Heart left ventricle (tissue), 16 donors: Measurements from ENCODE around the gene PTMS. TPM values are rescaled to one million over a fixed set of nuclear protein-coding genes. Genes with fewer than 3 reads are reported as not detected.
A peak's percentile ranks its signal among the peaks of the same experiment; 100 is the strongest.

Experiments used
- ATAC-seq, 4 donors: fragments of 200-7000 bp; cut with Tn5 transposase; one replicate each; pipeline ENCODE4 v1.9.1; 2020 to 2022; ENCODE audit warnings: moderate library complexity in 4 of 4, mild to moderate bottlenecking in 3 of 4, moderate number of reproducible peaks in 1 of 4
- DNase-seq, 5 donors: peaks; one replicate each; pipeline ENCODE4 v3.0.0-alpha.2; 2020
- H3K27ac ChIP-seq, 12 donors: fragments of 200-600 bp; sonication (generic) in 4 of 12; one replicate each; pipeline versions ENCODE4 v1.5.0 to v1.8.0; 2016 to 2022; ENCODE audit warnings: mild to moderate bottlenecking in 2 of 12
- H3K27me3 ChIP-seq, 9 donors: fragments of 200-600 bp; sonication (generic) in 2 of 9; one replicate each; pipeline versions ENCODE4 v1.5.1 to v1.8.0; 2016 to 2022; ENCODE audit warnings: mild to moderate bottlenecking in 3 of 9
- H3K36me3 ChIP-seq, 9 donors: fragments of 200-600 bp; sonication (generic) in 2 of 9; one replicate each; pipeline versions ENCODE4 v1.5.0 to v1.8.0; 2018 to 2022; ENCODE audit warnings: mild to moderate bottlenecking in 2 of 9
- H3K4me1 ChIP-seq, 12 donors: fragments of 200-600 bp; sonication (generic) in 4 of 12; one replicate each; pipeline versions ENCODE4 v1.5.0 to v1.8.0; 2016 to 2022; ENCODE audit warnings: mild to moderate bottlenecking in 3 of 12
- H3K4me3 ChIP-seq, 12 donors: fragments of 200-600 bp; sonication (generic) in 4 of 12; one replicate each; pipeline versions ENCODE4 v1.5.0 to v1.8.0; 2017 to 2022; ENCODE audit warnings: mild to moderate bottlenecking in 9 of 12, moderate library complexity in 4 of 12
- H3K9me3 ChIP-seq, 12 donors: fragments of 200-600 bp; sonication (generic) in 4 of 12; one replicate each; pipeline versions ENCODE4 v1.5.0 to v1.8.0; 2016 to 2022; ENCODE audit warnings: mild to moderate bottlenecking in 1 of 12
- CTCF ChIP-seq, 12 donors: fragments of 200-600 bp; sonication (generic) in 4 of 12; IDR thresholded peaks; one replicate each; pipeline versions ENCODE4 v1.5.0 to v1.8.0; 2018 to 2022; ENCODE audit warnings: antibody characterized with exemption in 12 of 12, mild to moderate bottlenecking in 5 of 12
- POLR2A ChIP-seq, 2 donors: fragments of 450-650 bp; IDR thresholded peaks; one replicate each; pipeline ENCODE4 v1.6.1; 2017; ENCODE audit warnings: antibody characterized with exemption in 2 of 2, mild to moderate bottlenecking in 2 of 2, moderate library complexity in 2 of 2
- WGBS, 4 donors: extraction: QIAGEN DNeasy Blood & Tissue Kit in 2 of 4; methylation state at CpG; one replicate each; pipeline versions ENCODE4 v1.1.5 to v1.1.7; 2013 to 2018; 5-methylcytosine and 5-hydroxymethylcytosine counted together
- intact Hi-C, 10 donors: fragments of 100-400 bp; cut with DNase I; formaldehyde crosslinking; loops; one replicate each; pipeline versions ENCODE4 v1.11.1 to v1.14.2; 2022
- polyA plus RNA-seq, 2 donors: library from polyadenylated mRNA; stranded (reverse); fragments of 200-250 nt; gene quantifications; one replicate each; pipeline ENCODE4 v1.2.3, GENCODE V29; 2013
- total RNA-seq, 9 donors: library from RNA; depleted of rRNA in 2 of 9; stranded (reverse); fragments of >200 nt in 2 of 9; fragmentation: NEBNext Ultra II Directional in 3 of 9; extraction: Animal tissue kit (Norgen Biotek cat#: 25700) in 3 of 9; gene quantifications; one replicate each; pipeline versions ENCODE4 v1.1.0 to v1.2.4, GENCODE V29; 2016 to 2023
- donor health status: ischemic (EF 13 %, LVEDD 7.1; RV severe dilation, severe dysfunction).
- donor health status: healthy with polysubstance abuse.
- donor health status: DM: no; HTN: yes; CAD: no.
- donor health status: DM: no; HTN: no; CAD: no.
- donor health status: ischemic (EF 25% LVEDD 6.9; RV normal size, moderate dysfunction).
- donor health status: ischemic (EF 25% LVEDD 5.7; RV mildly dilated, moderate dysfunction).
- donor health status: healthy.
- donor health status: DM: yes; HTN: yes; CAD: no.
- donor health status: ischemic (EF 35%, LVEDD 5.7; RV mildly dilated, moderate dysfunction).
- donor health status: nonischemic (EF 11% LVEDD 7.7; RV severe dilation, severe dysfunction).
- donor health status: DM: yes; HTN: yes; CAD: no.
- donor health status: PGD.
- donor health status: ischemic (EF 29% LVEDD 5.4; RV normal size, mild dysfunction).
- donor health status: nonischemic (EF 23%, LVEDD 6.1; RV moderate dilation, normal function).

PTMS gene
- total and polyA plus RNA-seq, 11 donors: 72.9 to 331 (median 138) TPM

- intact Hi-C loops: loop anchor here in 2 of 10 donors (10.0 kb wide), 2 partner anchors 54 to 156 kb away; partner anchors contain the start of genes GPR162 (in 1 of the 2) and P3H3 (in 1 of the 2)
- peak in 2 of 4 donors; percentile 3 to 18 for ATAC-seq
- H3K27ac ChIP-seq: peak overlapping the region in 4 of 12 donors; percentile 13 to 93 (median 39)
- H3K36me3 ChIP-seq: peaks cover 0 to 20% (median 6%) of the 10 kb centered on the region in 9 donors
- H3K4me3 ChIP-seq: no peak overlapping the region
- no peak for DNase-seq
- H3K27me3 ChIP-seq: peaks cover 0 to 27% (median 0%) of the 10 kb centered on the region in 9 donors
- no peaks in the 10 kb centered on the region for H3K9me3 ChIP-seq
- peaks cover 0 to 65% (median 18%) of the 10 kb centered on the region in 12 donors for H3K4me1 ChIP-seq
- 81 to 91% (median 84%) methylated on average over 4 of the region's 4 CpGs for WGBS, 4 donors
- TF ChIP-seq CTCF (IDR thresholded peaks at IDR 0.05) (no peak), POLR2A (IDR thresholded peaks at IDR 0.05) (no peak)
Observed at GRCh38 chr12:6771091-6771495, 4.9 kb downstream of the PTMS start.

- no peak for TF ChIP-seq POLR2A (IDR thresholded peaks at IDR 0.05)
- TF ChIP-seq CTCF (IDR thresholded peaks at IDR 0.05): no peak
- H3K27ac ChIP-seq: peak overlapping the region in 4 of 12 donors; percentile 13 to 93 (median 39)
- peaks cover 0 to 65% (median 18%) of the 10 kb centered on the region in 12 donors for H3K4me1 ChIP-seq
- H3K4me3 ChIP-seq: peak overlapping the region in 1 of 12 donors; percentile 50
- DNase-seq: no peak
- ATAC-seq: peak in 1 of 4 donors; percentile 15
- peaks cover 0 to 27% (median 0%) of the 10 kb centered on the region in 9 donors for H3K27me3 ChIP-seq
- no peaks in the 10 kb centered on the region for H3K9me3 ChIP-seq
- WGBS, 4 donors: 82 to 87% (median 84%) methylated on average over 12 of the region's 12 CpGs
- H3K36me3 ChIP-seq: peaks cover 0 to 20% (median 6%) of the 10 kb centered on the region in 9 donors
- intact Hi-C loops: loop anchor here in 2 of 10 donors (10.0 kb wide), 2 partner anchors 53 to 157 kb away; partner anchors contain the start of genes GPR162 (in 1 of the 2) and P3H3 (in 1 of the 2)
Observed at GRCh38 chr12:6771509-6772330, 5.6 kb downstream of the PTMS start.

GRCh38 chr12:6772331-6772695 lies 6.2 kb downstream of the PTMS start, which contains the start of gene LAG3:
Gene LAG3, plus strand, starts transcription at chr12:6772520. Its CDS starts 333 bp downstream, at chr12:6772853.
- peak in 1 of 4 donors; percentile 6 for ATAC-seq
- peak within 1 kb of the TSS in 4 of 12 donors; percentile 13 to 93 (median 44) for H3K27ac ChIP-seq
- intact Hi-C loops: loop anchor here in 2 of 10 donors (10.0 kb wide), 2 partner anchors 52 to 158 kb away; partner anchors contain the start of genes GPR162 (in 1 of the 2) and P3H3 (in 1 of the 2)
- H3K4me1 ChIP-seq: peaks cover 0 to 65% (median 18%) of the 10 kb centered on the region in 12 donors
- TF ChIP-seq POLR2A (IDR thresholded peaks at IDR 0.05): no peak
- no peak for TF ChIP-seq CTCF (IDR thresholded peaks at IDR 0.05)
- peaks cover 0 to 20% (median 6%) of the 10 kb centered on the region in 9 donors for H3K36me3 ChIP-seq
- peak in 1 of 5 donors; percentile 28 for DNase-seq
- WGBS, 4 donors: 56 to 77% (median 70%) methylated on average over 15 of the region's 15 CpGs
- H3K4me3 ChIP-seq: peak within 1 kb of the TSS in 4 of 12 donors; percentile 8 to 50 (median 30)
- H3K9me3 ChIP-seq: no peaks in the 10 kb centered on the region
- peaks cover 0 to 27% (median 0%) of the 10 kb centered on the region in 9 donors for H3K27me3 ChIP-seq
